Breast epithelium (tissue), 3 donors: ENCODE results near the gene EIF2A.

ENCODE experiments used
- POLR2A ChIP-seq: fragments of 450-650 bp; IDR thresholded peaks from one replicate; pipeline ENCODE4 v1.6.1; 2016; ENCODE audit warnings: antibody characterized with exemption, mild to moderate bottlenecking, moderate library complexity
- POLR2AphosphoS5 ChIP-seq, 3 donors: sonication (generic); formaldehyde crosslinking; IDR thresholded peaks; one replicate each; pipeline ENCODE4 v1.6.1; 2017; ENCODE audit warnings: antibody characterized with exemption in 3 of 3
- TF ChIP-seq, protein P1 (sequence below), 3 donors: fragments of 450-650 bp; IDR thresholded peaks; one replicate each; pipeline ENCODE4 v1.5.1; 2016 to 2017; ENCODE audit warnings: antibody characterized with exemption in 3 of 3, mild to moderate bottlenecking in 3 of 3, moderate library complexity in 3 of 3

DNA sequence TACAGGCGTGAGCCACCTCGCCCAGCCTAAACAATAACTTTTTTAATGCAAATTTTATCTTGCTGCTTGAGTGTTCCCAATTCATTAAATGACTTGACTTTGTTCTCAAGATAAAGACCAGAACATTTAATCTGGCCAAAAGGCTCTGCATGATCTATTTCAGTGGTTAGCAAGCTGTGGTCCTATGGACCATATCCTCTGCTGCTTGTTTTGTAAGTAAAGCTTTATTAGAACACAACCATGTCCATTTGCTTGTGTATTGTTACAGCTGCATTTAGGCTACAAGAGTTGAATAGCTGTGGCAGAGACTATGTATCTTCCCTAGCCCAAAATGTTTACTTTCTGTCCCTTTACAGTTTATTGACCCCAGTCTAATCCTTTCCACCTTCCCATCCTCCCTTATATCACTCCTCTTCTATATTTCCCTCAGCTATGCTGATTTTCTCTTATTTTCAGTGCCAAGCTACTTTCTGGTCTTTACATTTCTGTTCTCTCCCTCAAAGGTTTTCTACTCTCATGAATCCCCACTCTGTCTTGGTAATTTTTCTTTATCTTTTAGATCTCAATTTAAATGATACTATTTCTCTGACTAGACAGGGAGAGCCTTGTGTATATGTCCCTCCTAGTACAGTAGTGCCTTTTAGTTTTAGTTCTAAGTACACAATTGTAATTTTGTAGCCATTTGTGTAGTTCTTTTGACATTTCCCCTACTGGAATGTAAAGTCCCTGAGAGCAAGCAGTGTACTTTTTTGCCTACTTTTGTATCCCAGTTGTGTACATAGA, 79.8 kb downstream of the EIF2A start:
- TF ChIP-seq, protein P1, sequence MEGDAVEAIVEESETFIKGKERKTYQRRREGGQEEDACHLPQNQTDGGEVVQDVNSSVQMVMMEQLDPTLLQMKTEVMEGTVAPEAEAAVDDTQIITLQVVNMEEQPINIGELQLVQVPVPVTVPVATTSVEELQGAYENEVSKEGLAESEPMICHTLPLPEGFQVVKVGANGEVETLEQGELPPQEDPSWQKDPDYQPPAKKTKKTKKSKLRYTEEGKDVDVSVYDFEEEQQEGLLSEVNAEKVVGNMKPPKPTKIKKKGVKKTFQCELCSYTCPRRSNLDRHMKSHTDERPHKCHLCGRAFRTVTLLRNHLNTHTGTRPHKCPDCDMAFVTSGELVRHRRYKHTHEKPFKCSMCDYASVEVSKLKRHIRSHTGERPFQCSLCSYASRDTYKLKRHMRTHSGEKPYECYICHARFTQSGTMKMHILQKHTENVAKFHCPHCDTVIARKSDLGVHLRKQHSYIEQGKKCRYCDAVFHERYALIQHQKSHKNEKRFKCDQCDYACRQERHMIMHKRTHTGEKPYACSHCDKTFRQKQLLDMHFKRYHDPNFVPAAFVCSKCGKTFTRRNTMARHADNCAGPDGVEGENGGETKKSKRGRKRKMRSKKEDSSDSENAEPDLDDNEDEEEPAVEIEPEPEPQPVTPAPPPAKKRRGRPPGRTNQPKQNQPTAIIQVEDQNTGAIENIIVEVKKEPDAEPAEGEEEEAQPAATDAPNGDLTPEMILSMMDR (IDR thresholded peaks at IDR 0.05): no peak
- no peak for TF ChIP-seq POLR2A
- no peak for TF ChIP-seq POLR2AphosphoS5 (IDR thresholded peaks at IDR 0.05)
